ENCODE data around the gene PEA15. TPM values are rescaled to one million over a fixed set of nuclear protein-coding genes. Genes with fewer than 3 reads are reported as not detected.

Gene PEA15
- total RNA-seq, 1 experiment from 2014 or later: 153 TPM

GRCh38 chr1:160167580-160167979, 37.6 kb upstream of the PEA15 start:
- H3K4me1 Mint-ChIP-seq (ENCODE audit: low read depth, unreplicated experiment): no peaks in the 10 kb centered on the region
- no TSS peak for BruUV-seq (replicated peaks)
- intact Hi-C loops (cut with micrococcal nuclease; ENCODE audit: unreplicated experiment): no loop called here

GRCh38 chr1:160168016-160168415, 37.2 kb upstream of the PEA15 start:
- H3K36me3 Mint-ChIP-seq (ENCODE audit: insufficient read depth, unreplicated experiment): no peaks in the 10 kb centered on the region
- DNase-seq: no peak
- no peaks in the 10 kb centered on the region for H3K4me1 Mint-ChIP-seq (ENCODE audit: low read depth, unreplicated experiment)
- peaks cover 88% of the 10 kb centered on the region for H3K27me3 Mint-ChIP-seq (ENCODE audit: unreplicated experiment)
- TF ChIP-seq, protein P1, sequence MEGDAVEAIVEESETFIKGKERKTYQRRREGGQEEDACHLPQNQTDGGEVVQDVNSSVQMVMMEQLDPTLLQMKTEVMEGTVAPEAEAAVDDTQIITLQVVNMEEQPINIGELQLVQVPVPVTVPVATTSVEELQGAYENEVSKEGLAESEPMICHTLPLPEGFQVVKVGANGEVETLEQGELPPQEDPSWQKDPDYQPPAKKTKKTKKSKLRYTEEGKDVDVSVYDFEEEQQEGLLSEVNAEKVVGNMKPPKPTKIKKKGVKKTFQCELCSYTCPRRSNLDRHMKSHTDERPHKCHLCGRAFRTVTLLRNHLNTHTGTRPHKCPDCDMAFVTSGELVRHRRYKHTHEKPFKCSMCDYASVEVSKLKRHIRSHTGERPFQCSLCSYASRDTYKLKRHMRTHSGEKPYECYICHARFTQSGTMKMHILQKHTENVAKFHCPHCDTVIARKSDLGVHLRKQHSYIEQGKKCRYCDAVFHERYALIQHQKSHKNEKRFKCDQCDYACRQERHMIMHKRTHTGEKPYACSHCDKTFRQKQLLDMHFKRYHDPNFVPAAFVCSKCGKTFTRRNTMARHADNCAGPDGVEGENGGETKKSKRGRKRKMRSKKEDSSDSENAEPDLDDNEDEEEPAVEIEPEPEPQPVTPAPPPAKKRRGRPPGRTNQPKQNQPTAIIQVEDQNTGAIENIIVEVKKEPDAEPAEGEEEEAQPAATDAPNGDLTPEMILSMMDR (IDR thresholded peaks at IDR 0.05; ENCODE audit: unreplicated experiment): no peak
- CTCF ChIA-PET: interaction anchor here (0.7 kb wide), 1 partner anchor 12 kb away, joined by 4 read pairs; no protein-coding TSS in a partner anchor
- H3K4me3 Mint-ChIP-seq (ENCODE audit: low read depth, unreplicated experiment): no peak overlapping the region
- H3K27ac Mint-ChIP-seq (ENCODE audit: unreplicated experiment): no peak overlapping the region
- BruUV-seq (replicated peaks): no TSS peak
- intact Hi-C loops (cut with micrococcal nuclease; ENCODE audit: unreplicated experiment): no loop called here
- H3K9me3 Mint-ChIP-seq (ENCODE audit: low read depth, unreplicated experiment): no peaks in the 10 kb centered on the region

More at GRCh38 chr1:160167580-160167979, 37.6 kb upstream of the PEA15 start:
- Mint-ChIP-seq H3K9me3 (ENCODE audit: low read depth, unreplicated experiment) (no peaks in the 10 kb centered on the region), H3K27ac (ENCODE audit: unreplicated experiment) (no peak overlapping the region), H3K27me3 (ENCODE audit: unreplicated experiment) (peaks cover 88% of the 10 kb centered on the region), H3K36me3 (ENCODE audit: insufficient read depth, unreplicated experiment) (no peaks in the 10 kb centered on the region), H3K4me3 (ENCODE audit: low read depth, unreplicated experiment) (no peak overlapping the region)
- DNase-seq: no peak
- TF ChIP-seq, protein P1 (IDR thresholded peaks at IDR 0.05; ENCODE audit: unreplicated experiment): no peak
- CTCF ChIA-PET: no interaction called here

- TF ChIP-seq, protein P1 (IDR thresholded peaks at IDR 0.05; ENCODE audit: unreplicated experiment): no peak
- Mint-ChIP-seq H3K27ac (ENCODE audit: unreplicated experiment) (no peak overlapping the region), H3K9me3 (ENCODE audit: low read depth, unreplicated experiment) (no peaks in the 10 kb centered on the region), H3K4me3 (ENCODE audit: low read depth, unreplicated experiment) (no peak overlapping the region), H3K36me3 (ENCODE audit: insufficient read depth, unreplicated experiment) (no peaks in the 10 kb centered on the region), H3K27me3 (ENCODE audit: unreplicated experiment) (peaks cover 88% of the 10 kb centered on the region), H3K4me1 (ENCODE audit: low read depth, unreplicated experiment) (no peaks in the 10 kb centered on the region)
- CTCF ChIA-PET: interaction anchor here (0.7 kb wide), 1 partner anchor 13 kb away, joined by 4 read pairs; no protein-coding TSS in a partner anchor
- BruUV-seq (replicated peaks): no TSS peak
- no peak for DNase-seq
- intact Hi-C loops (cut with micrococcal nuclease; ENCODE audit: unreplicated experiment): no loop called here
Observed at GRCh38 chr1:160168609-160169369, 36.4 kb upstream of the PEA15 start.

DNA sequence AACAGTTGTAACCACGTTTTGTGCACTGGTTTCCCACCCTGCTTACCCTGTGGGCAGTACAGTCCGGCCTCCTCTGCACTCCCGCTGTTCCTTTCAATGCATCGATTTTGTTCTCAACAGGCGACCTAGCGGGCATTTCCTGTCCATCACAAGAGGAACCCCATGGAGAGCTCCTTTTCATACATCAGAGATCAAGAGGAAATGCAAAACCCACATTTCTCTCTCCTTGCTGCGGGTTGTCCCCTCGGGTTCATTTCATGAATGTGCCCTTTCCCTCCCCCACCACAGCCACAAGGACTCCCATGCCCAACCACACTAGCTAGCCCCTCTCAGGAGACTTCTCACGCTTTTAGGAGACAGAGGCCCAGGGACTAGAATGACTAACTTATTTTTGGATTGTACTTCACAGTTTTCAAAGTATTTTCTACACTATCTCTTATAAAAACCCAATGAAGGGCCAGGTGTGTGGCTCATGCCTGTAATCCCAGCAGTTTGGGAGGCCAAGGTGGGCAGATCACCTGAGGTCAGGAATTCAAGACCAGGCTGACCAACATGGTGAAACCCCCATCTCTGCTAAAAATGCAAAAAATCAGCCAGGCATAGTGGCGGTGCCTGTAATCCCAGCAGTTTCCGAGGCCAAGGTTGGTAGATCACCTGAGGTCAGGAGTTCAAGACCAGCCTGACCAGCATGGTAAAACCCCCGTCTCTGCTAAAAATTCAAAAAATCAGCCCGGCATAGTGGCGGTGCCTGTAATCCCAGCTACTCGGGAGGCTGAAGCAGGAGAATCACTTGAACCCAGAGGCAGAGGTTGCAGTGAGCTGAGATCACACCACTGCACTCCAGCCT, 35.4 kb upstream of the PEA15 start:
- H3K27me3 Mint-ChIP-seq (ENCODE audit: unreplicated experiment): peaks cover 88% of the 10 kb centered on the region
- TF ChIP-seq, protein P1 (IDR thresholded peaks at IDR 0.05; ENCODE audit: unreplicated experiment): no peak
- H3K4me3 Mint-ChIP-seq (ENCODE audit: low read depth, unreplicated experiment): no peak overlapping the region
- H3K9me3 Mint-ChIP-seq (ENCODE audit: low read depth, unreplicated experiment): no peaks in the 10 kb centered on the region
- intact Hi-C loops (cut with micrococcal nuclease; ENCODE audit: unreplicated experiment): no loop called here
- no peak for DNase-seq
- H3K36me3 Mint-ChIP-seq (ENCODE audit: insufficient read depth, unreplicated experiment): no peaks in the 10 kb centered on the region
- no TSS peak for BruUV-seq (replicated peaks)
- no peak overlapping the region for H3K27ac Mint-ChIP-seq (ENCODE audit: unreplicated experiment)
- CTCF ChIA-PET: no interaction called here
- no peaks in the 10 kb centered on the region for H3K4me1 Mint-ChIP-seq (ENCODE audit: low read depth, unreplicated experiment)

Measured in Calu3 (cell line).